Caco-2 (cell line): Measurements from ENCODE around the gene OR10A2. TPM values are rescaled to one million over a fixed set of nuclear protein-coding genes. Genes with fewer than 3 reads are reported as not detected.

ENCODE experiments used
- BruUV-seq: library from RNA; stranded (reverse); fragments of 400-500 nt; replicated peaks from 2 replicates; lab custom pipeline; 2021; lab: Mats Ljungman, UMichigan
- CTCF ChIA-PET: fragments of 300-600 bp; sonication (Branson Sonifier 250); formaldehyde crosslinking; loops from one replicate; lab custom pipeline; 2022; ENCODE audit warnings: antibody characterized with exemption; lab: Charles Lee
- POLR2A ChIA-PET: fragments of 300-600 bp; sonication (Branson Sonifier 250); formaldehyde crosslinking; loops from one replicate; lab custom pipeline; 2022; ENCODE audit warnings: antibody characterized with exemption; lab: Charles Lee
- DNase-seq, 2 experiments: peaks; one replicate each; pipeline versions ENCODE4 v3.0.0 to v3.0.0-alpha.2; 2020 to 2022
- H3K27me3 ChIP-seq: replicated peaks from 2 replicates; pipeline ENCODE4 v1.6.0; 2011; ENCODE audit warnings: low read length; ENCODE audit not compliant: control insufficient read depth, insufficient read depth
- H3K36me3 ChIP-seq: 2 replicates; pipeline ENCODE4 v1.5.1; 2011; ENCODE audit warnings: low read length; ENCODE audit not compliant: control insufficient read depth, insufficient read depth
- H3K4me1 ChIP-seq: fragments of 250-450 bp; sonication (Bioruptor Pico); 2 replicates; pipeline ENCODE4 v1.5.1; 2020; ENCODE audit warnings: mild to moderate bottlenecking
- H3K4me3 ChIP-seq: 2 replicates; pipeline ENCODE4 v1.5.1; 2011; ENCODE audit warnings: low read depth, mild to moderate bottlenecking, control low read depth, low read length
- H3K9me3 ChIP-seq: fragments of 250-450 bp; sonication (Bioruptor Pico); 2 replicates; pipeline ENCODE4 v1.5.1; 2020; ENCODE audit warnings: mild to moderate bottlenecking, moderate library complexity
- H3K27ac Mint-ChIP-seq: one replicate; pipeline ENCODE4 v1.8.0; 2022; ENCODE audit warnings: mixed read lengths; ENCODE audit not compliant: unreplicated experiment
- H3K27me3 Mint-ChIP-seq: one replicate; pipeline ENCODE4 v1.8.0; 2022; ENCODE audit warnings: mixed read lengths; ENCODE audit not compliant: insufficient read depth, unreplicated experiment
- H3K36me3 Mint-ChIP-seq: one replicate; pipeline ENCODE4 v1.8.0; 2022; ENCODE audit warnings: mild to moderate bottlenecking, mixed read lengths; ENCODE audit not compliant: insufficient read depth, unreplicated experiment
- H3K4me1 Mint-ChIP-seq: one replicate; pipeline ENCODE4 v1.8.0; 2022; ENCODE audit warnings: low read depth, mixed read lengths; ENCODE audit not compliant: unreplicated experiment
- H3K4me3 Mint-ChIP-seq: one replicate; pipeline ENCODE4 v1.8.0; 2022; ENCODE audit warnings: mild to moderate bottlenecking, moderate library complexity, mixed read lengths; ENCODE audit not compliant: unreplicated experiment
- H3K9me3 Mint-ChIP-seq: one replicate; pipeline ENCODE4 v1.8.0; 2022; ENCODE audit warnings: mixed read lengths; ENCODE audit not compliant: unreplicated experiment
- intact Hi-C: fragments of 100-400 bp; cut with micrococcal nuclease; formaldehyde crosslinking; loops from one replicate; pipeline ENCODE4 v1.10.0; 2022; ENCODE audit not compliant: unreplicated experiment
- total RNA-seq: library from RNA; stranded (reverse); gene quantifications from 2 replicates; pipeline ENCODE4 v1.2.3, GENCODE V29; 2022
- TF ChIP-seq, protein P1 (sequence below), 2 experiments: fragments of 200-600 bp in 1 of 2; IDR thresholded peaks; 1 replicate in 1 of 2; 2 replicates in 1 of 2; pipeline versions ENCODE4 v1.5.1 to v1.8.0; 2011 to 2022; ENCODE audit warnings: antibody characterized with exemption in 1 of 2, control low read depth in 1 of 2, inconsistent platforms in 1 of 2, low read depth in 1 of 2, low read length in 1 of 2, mild to moderate bottlenecking in 1 of 2, moderate library complexity in 1 of 2; ENCODE audit not compliant: insufficient read depth in 1 of 2, severe bottlenecking in 1 of 2, unreplicated experiment in 1 of 2

Gene OR10A2
- total RNA-seq, 1 experiment from 2014 or later, result not detected

DNA sequence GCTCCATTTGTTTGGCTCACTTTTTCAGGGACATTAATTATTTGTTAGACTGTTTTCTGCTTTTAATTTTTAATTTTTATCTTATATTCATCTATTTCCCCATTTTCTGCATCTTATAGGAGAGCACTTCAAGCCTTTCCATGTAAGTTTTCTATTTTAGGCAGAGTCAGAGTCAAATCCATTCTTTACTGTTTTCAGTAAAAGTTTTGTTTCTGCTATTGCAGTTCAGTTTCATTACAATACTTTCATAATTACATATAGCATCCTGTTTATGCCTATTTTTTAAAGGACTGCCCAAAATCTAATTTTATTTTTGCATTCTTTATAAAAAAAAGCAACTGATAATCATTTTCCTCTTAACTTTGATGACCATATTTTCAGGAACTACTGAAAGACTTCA is 21.2 kb upstream of the OR10A2 start:
- peaks cover 18% of the 10 kb centered on the region for H3K27me3 Mint-ChIP-seq
- Histone ChIP-seq H3K9me3 (no peaks in the 10 kb centered on the region), H3K4me3 (no peak overlapping the region), H3K36me3 (no peaks in the 10 kb centered on the region), H3K4me1 (no peaks in the 10 kb centered on the region), H3K27me3 (no peaks in the 10 kb centered on the region)
- H3K4me3 Mint-ChIP-seq, result no peak overlapping the region
- no peaks in the 10 kb centered on the region for H3K36me3 Mint-ChIP-seq
- intact Hi-C loops, result no loop called here
- H3K4me1 Mint-ChIP-seq, result no peaks in the 10 kb centered on the region
- TF ChIP-seq, protein P1, sequence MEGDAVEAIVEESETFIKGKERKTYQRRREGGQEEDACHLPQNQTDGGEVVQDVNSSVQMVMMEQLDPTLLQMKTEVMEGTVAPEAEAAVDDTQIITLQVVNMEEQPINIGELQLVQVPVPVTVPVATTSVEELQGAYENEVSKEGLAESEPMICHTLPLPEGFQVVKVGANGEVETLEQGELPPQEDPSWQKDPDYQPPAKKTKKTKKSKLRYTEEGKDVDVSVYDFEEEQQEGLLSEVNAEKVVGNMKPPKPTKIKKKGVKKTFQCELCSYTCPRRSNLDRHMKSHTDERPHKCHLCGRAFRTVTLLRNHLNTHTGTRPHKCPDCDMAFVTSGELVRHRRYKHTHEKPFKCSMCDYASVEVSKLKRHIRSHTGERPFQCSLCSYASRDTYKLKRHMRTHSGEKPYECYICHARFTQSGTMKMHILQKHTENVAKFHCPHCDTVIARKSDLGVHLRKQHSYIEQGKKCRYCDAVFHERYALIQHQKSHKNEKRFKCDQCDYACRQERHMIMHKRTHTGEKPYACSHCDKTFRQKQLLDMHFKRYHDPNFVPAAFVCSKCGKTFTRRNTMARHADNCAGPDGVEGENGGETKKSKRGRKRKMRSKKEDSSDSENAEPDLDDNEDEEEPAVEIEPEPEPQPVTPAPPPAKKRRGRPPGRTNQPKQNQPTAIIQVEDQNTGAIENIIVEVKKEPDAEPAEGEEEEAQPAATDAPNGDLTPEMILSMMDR (IDR thresholded peaks at IDR 0.05; ENCODE audit: insufficient read depth in 1 of 2, low read depth in 1 of 2, low read length in 1 of 2, severe bottlenecking in 1 of 2, unreplicated experiment in 1 of 2), result no peak
- no TSS peak for BruUV-seq
- no peak for DNase-seq
- H3K9me3 Mint-ChIP-seq, result no peaks in the 10 kb centered on the region
- H3K27ac Mint-ChIP-seq, result no peak overlapping the region
- ChIA-PET POLR2A (no interaction called here), CTCF (no interaction called here)

DNA sequence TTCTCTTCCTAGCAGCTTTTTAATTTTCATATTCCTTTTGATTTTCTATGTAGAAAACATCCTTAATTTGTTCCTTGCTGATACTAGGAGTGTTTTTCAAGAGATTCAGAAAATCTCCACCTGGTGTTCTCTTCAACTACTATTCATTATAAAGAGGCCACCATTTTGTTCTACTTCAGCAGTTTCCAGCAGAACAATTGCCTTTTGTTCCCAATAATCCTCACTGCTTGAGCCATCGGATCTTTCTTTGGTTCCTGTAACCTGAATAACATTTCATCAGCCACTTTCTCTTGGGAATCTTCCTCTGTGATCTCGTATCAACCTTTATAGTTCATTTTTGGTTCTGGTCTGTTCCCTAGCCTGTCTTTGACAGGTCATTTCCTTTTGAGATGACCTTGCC is 19.2 kb upstream of the OR10A2 start:
- H3K9me3 Mint-ChIP-seq, result no peaks in the 10 kb centered on the region
- ChIA-PET POLR2A (no interaction called here), CTCF (no interaction called here)
- DNase-seq, result no peak
- H3K36me3 Mint-ChIP-seq, result no peaks in the 10 kb centered on the region
- H3K4me3 Mint-ChIP-seq, result no peak overlapping the region
- Histone ChIP-seq H3K4me1 (no peaks in the 10 kb centered on the region), H3K27me3 (no peaks in the 10 kb centered on the region), H3K36me3 (no peaks in the 10 kb centered on the region), H3K9me3 (no peaks in the 10 kb centered on the region), H3K4me3 (no peak overlapping the region)
- no peaks in the 10 kb centered on the region for H3K4me1 Mint-ChIP-seq
- intact Hi-C loops, result no loop called here
- no TSS peak for BruUV-seq
- H3K27ac Mint-ChIP-seq, result no peak overlapping the region
- TF ChIP-seq, protein P1 (IDR thresholded peaks at IDR 0.05; ENCODE audit: insufficient read depth in 1 of 2, low read depth in 1 of 2, low read length in 1 of 2, severe bottlenecking in 1 of 2, unreplicated experiment in 1 of 2), result no peak
- H3K27me3 Mint-ChIP-seq, result peaks cover 18% of the 10 kb centered on the region

DNA sequence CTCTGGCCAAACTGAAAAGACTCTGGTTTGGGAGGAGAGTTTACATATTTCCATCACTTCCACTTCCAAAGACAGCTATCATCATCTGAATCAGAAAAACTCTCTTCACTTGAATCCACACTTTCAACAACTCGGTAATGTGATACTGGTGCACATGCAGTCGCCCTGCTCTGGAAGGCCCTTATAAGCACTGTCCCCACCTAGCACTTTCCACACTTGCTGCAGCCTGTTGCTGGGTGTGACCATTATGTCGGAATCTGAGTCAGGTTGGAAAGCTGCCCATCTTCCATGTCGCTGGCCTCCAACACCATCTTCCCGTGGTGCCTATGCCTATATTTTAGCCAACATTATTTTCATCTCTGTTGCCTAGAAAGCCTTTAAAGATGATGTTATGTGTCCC is 18.5 kb upstream of the OR10A2 start:
- ChIA-PET CTCF (no interaction called here), POLR2A (no interaction called here)
- DNase-seq, result no peak
- BruUV-seq, result no TSS peak
- H3K4me1 ChIP-seq, result no peaks in the 10 kb centered on the region
- H3K9me3 ChIP-seq, result no peaks in the 10 kb centered on the region
- H3K27me3 ChIP-seq, result no peaks in the 10 kb centered on the region
- no peak overlapping the region for H3K27ac Mint-ChIP-seq
- H3K4me3 ChIP-seq, result no peak overlapping the region
- H3K36me3 Mint-ChIP-seq, result no peaks in the 10 kb centered on the region
- H3K9me3 Mint-ChIP-seq, result no peaks in the 10 kb centered on the region
- no peaks in the 10 kb centered on the region for H3K4me1 Mint-ChIP-seq
- no peaks in the 10 kb centered on the region for H3K36me3 ChIP-seq
- TF ChIP-seq, protein P1 (IDR thresholded peaks at IDR 0.05; ENCODE audit: insufficient read depth in 1 of 2, low read depth in 1 of 2, low read length in 1 of 2, severe bottlenecking in 1 of 2, unreplicated experiment in 1 of 2), result no peak
- H3K4me3 Mint-ChIP-seq, result no peak overlapping the region
- intact Hi-C loops, result no loop called here
- peaks cover 18% of the 10 kb centered on the region for H3K27me3 Mint-ChIP-seq
